Stimulated activated CD4-positive, alpha-beta T cell treated with anti-CD3 and anti-CD28 coated beads, TNF-alpha, amount 100 ng/mL, for 4 hours (primary cell): ENCODE measurements around the gene LRAT.

ENCODE experiments used
- DNase-seq, 3 experiments: peaks; one replicate each; pipeline ENCODE4 v3.0.0-alpha.2; 2020; ENCODE audit warnings: low read depth in 3 of 3

Gene LRAT

GRCh38 chr4:154760895-154761294 lies 17.1 kb downstream of the LRAT start:
- DNase-seq: no peak

GRCh38 chr4:154778264-154778663 lies 34.5 kb downstream of the LRAT start:
- DNase-seq: no peak

GRCh38 chr4:154779362-154779947 lies 35.7 kb downstream of the LRAT start:
- DNase-seq: no peak

- no peak for DNase-seq
Observed at GRCh38 chr4:154781126-154781982, 37.6 kb downstream of the LRAT start, which contains the start of gene RBM46. Gene RBM46 (plus strand): TSS chr4:154781272. CDS start chr4:154796753, 15,481 bp downstream.

- no peak for DNase-seq
Observed at GRCh38 chr4:154781983-154782293, 38.1 kb downstream of the LRAT start.
